IMR-90 (cell line): Measurements from ENCODE around the gene PPP1R13B. TPM values are rescaled to one million over a fixed set of nuclear protein-coding genes. Genes with fewer than 3 reads are reported as not detected.
A peak's percentile ranks its signal among the peaks of the same experiment; 100 is the strongest.

Experiments used
- ATAC-seq: fragments of 200-7000 bp; cut with Tn5 transposase; 2 replicates; pipeline ENCODE4 v1.9.1; 2020; ENCODE audit warnings: low read depth, mild to moderate bottlenecking, moderate library complexity
- BruUV-seq: library from RNA; stranded (reverse); fragments of 400-500 nt; replicated peaks from 2 replicates; lab custom pipeline; 2021; lab: Mats Ljungman, UMichigan
- CTCF ChIA-PET: fragments of 300-600 bp; formaldehyde crosslinking; extraction: SDS; loops from one replicate; lab custom pipeline; 2021; ENCODE audit warnings: antibody characterized with exemption; lab: Yijun Ruan, JAX
- POLR2A ChIA-PET: fragments of 300-600 bp; sonication (Branson Sonifier 250); formaldehyde crosslinking; loops from one replicate; lab custom pipeline; 2022; ENCODE audit warnings: antibody characterized with exemption; ENCODE audit not compliant: unreplicated experiment; lab: Charles Lee
- DNase-seq: peaks from one replicate; pipeline ENCODE4 v3.0.0; 2013
- H2AFZ ChIP-seq: replicated peaks from 2 replicates; pipeline ENCODE3; 2013; ENCODE audit warnings: low read length, mild to moderate bottlenecking; ENCODE audit not compliant: poor library complexity
- H2AK5ac ChIP-seq: 2 replicates; pipeline ENCODE4 v1.6.1; 2013; ENCODE audit warnings: low read depth, low read length, inconsistent platforms
- H2AK9ac ChIP-seq: replicated peaks from 2 replicates; pipeline ENCODE3; 2013; ENCODE audit warnings: mild to moderate bottlenecking, low read depth, low read length, moderate library complexity; ENCODE audit not compliant: poor library complexity
- H2BK120ac ChIP-seq: 2 replicates; pipeline ENCODE4 v1.6.1; 2013; ENCODE audit warnings: low read depth, low read length, inconsistent platforms
- H2BK15ac ChIP-seq: 3 replicates; pipeline ENCODE4 v1.6.1; 2013; ENCODE audit warnings: low read depth, low read length, inconsistent platforms
- H2BK20ac ChIP-seq: 2 replicates; pipeline ENCODE4 v1.6.1; 2013; ENCODE audit warnings: low read depth, mild to moderate bottlenecking, inconsistent platforms, low read length, moderate library complexity
- H2BK5ac ChIP-seq: 2 replicates; pipeline ENCODE4 v1.6.1; 2013; ENCODE audit warnings: mild to moderate bottlenecking, low read depth, low read length, inconsistent platforms; ENCODE audit not compliant: poor library complexity, severe bottlenecking
- H3K14ac ChIP-seq: replicated peaks from 2 replicates; pipeline ENCODE4 v1.6.1; 2013; ENCODE audit warnings: low read depth, low read length, inconsistent platforms
- H3K18ac ChIP-seq: 2 replicates; pipeline ENCODE4 v1.6.1; 2013; ENCODE audit warnings: low read depth, low read length, control low read depth
- H3K23ac ChIP-seq: 2 replicates; pipeline ENCODE4 v1.6.1; 2013; ENCODE audit warnings: low read depth, low read length, inconsistent platforms
- H3K27ac ChIP-seq: 2 replicates; pipeline ENCODE4 v1.5.1; 2013; ENCODE audit warnings: mild to moderate bottlenecking, control low read depth, low read length; ENCODE audit not compliant: insufficient read depth
- H3K27me3 ChIP-seq: 2 replicates; pipeline ENCODE4 v1.6.1; 2013; ENCODE audit warnings: low read length; ENCODE audit not compliant: control insufficient read depth, insufficient read depth
- H3K36me3 ChIP-seq: 2 replicates; pipeline ENCODE4 v1.6.1; 2013; ENCODE audit warnings: low read length, mixed read lengths; ENCODE audit not compliant: control insufficient read depth, insufficient read depth
- H3K4ac ChIP-seq: 2 replicates; pipeline ENCODE4 v1.6.1; 2013; ENCODE audit warnings: low read depth, low read length, inconsistent platforms
- H3K4me1 ChIP-seq: 2 replicates; pipeline ENCODE4 v1.6.1; 2013; ENCODE audit warnings: low read length, mixed read lengths; ENCODE audit not compliant: control insufficient read depth, insufficient read depth
- H3K4me2 ChIP-seq: 2 replicates; pipeline ENCODE4 v1.6.1; 2013; ENCODE audit warnings: low read depth, mild to moderate bottlenecking, control low read depth, low read length, moderate library complexity
- H3K4me3 ChIP-seq: 2 replicates; pipeline ENCODE4 v1.5.1; 2013; ENCODE audit warnings: low read depth, mild to moderate bottlenecking, control low read depth, low read length, moderate library complexity; ENCODE audit not compliant: insufficient read depth
- H3K56ac ChIP-seq: 2 replicates; pipeline ENCODE4 v1.6.1; 2013; ENCODE audit warnings: low read length, inconsistent platforms; ENCODE audit not compliant: insufficient read depth; ENCODE audit errors: extremely low read depth
- H3K79me1 ChIP-seq, 2 experiments: 2 replicates each; pipeline ENCODE4 v1.6.1; 2013; ENCODE audit warnings: low read length in 2 of 2, inconsistent platforms in 1 of 2, low read depth in 1 of 2
- H3K9ac ChIP-seq: 2 replicates; pipeline ENCODE4 v1.6.1; 2013; ENCODE audit warnings: low read depth, low read length, control low read depth
- H3K9me1 ChIP-seq: 2 replicates; pipeline ENCODE4 v1.6.1; 2013; ENCODE audit warnings: low read length, inconsistent platforms; ENCODE audit not compliant: insufficient read depth
- H3K9me3 ChIP-seq: 2 replicates; pipeline ENCODE4 v1.6.1; 2013; ENCODE audit warnings: low read length; ENCODE audit not compliant: control insufficient read depth, insufficient read depth
- H4K20me1 ChIP-seq: 2 replicates; pipeline ENCODE4 v1.6.1; 2013; ENCODE audit warnings: low read length, inconsistent platforms; ENCODE audit not compliant: insufficient read depth
- H4K5ac ChIP-seq: 2 replicates; pipeline ENCODE4 v1.6.1; 2013; ENCODE audit warnings: mild to moderate bottlenecking, low read depth, low read length, control low read depth
- H4K8ac ChIP-seq, 2 experiments: 2 replicates each; pipeline ENCODE4 v1.6.1; 2013; ENCODE audit warnings: low read depth in 2 of 2, low read length in 2 of 2, control low read depth in 1 of 2, inconsistent platforms in 1 of 2
- H4K91ac ChIP-seq: 2 replicates; pipeline ENCODE4 v1.6.1; 2013; ENCODE audit warnings: low read depth, low read length, inconsistent platforms; ENCODE audit not compliant: insufficient read depth
- BHLHE40 ChIP-seq: fragments of 150-350 bp; IDR thresholded peaks from 2 replicates; pipeline ENCODE4 v1.6.1; 2016; ENCODE audit warnings: mild to moderate bottlenecking, low read depth, low read length
- CEBPB ChIP-seq: IDR thresholded peaks from 2 replicates; pipeline ENCODE4 v1.6.1; 2012; ENCODE audit warnings: low read depth, low read length, improper control_type of control experiment
- CHD1 ChIP-seq: IDR thresholded peaks from 2 replicates; pipeline ENCODE4 v1.6.1; 2012; ENCODE audit warnings: low read depth, low read length, improper control_type of control experiment
- CTCF ChIP-seq: conservative IDR thresholded peaks from 2 replicates; pipeline ENCODE4 v1.5.1; 2012; ENCODE audit warnings: mild to moderate bottlenecking, low read depth, low read length, improper control_type of control experiment
- ELK1 ChIP-seq: fragments of 150-350 bp; IDR thresholded peaks from 2 replicates; pipeline ENCODE4 v1.6.1; 2016; ENCODE audit warnings: low read depth, mild to moderate bottlenecking, low read length, moderate library complexity, borderline replicate concordance
- FOS ChIP-seq: fragments of 150-350 bp; IDR thresholded peaks from 2 replicates; pipeline ENCODE4 v1.6.1; 2016; ENCODE audit warnings: low read depth, low read length
- MAFK ChIP-seq: IDR thresholded peaks from 2 replicates; pipeline ENCODE4 v1.6.1; 2012; ENCODE audit warnings: low read depth, low read length, improper control_type of control experiment
- MXI1 ChIP-seq: IDR thresholded peaks from 2 replicates; pipeline ENCODE4 v1.6.1; 2012; ENCODE audit warnings: low read depth, mild to moderate bottlenecking, low read length, moderate library complexity, borderline replicate concordance
- NFE2L2 ChIP-seq: fragments of 150-350 bp; IDR thresholded peaks from 2 replicates; pipeline ENCODE4 v1.6.1; 2016; ENCODE audit warnings: low read depth, mild to moderate bottlenecking, low read length
- RAD21 ChIP-seq: IDR thresholded peaks from 2 replicates; pipeline ENCODE4 v1.6.1; 2012; ENCODE audit warnings: low read length, improper control_type of control experiment
- RCOR1 ChIP-seq: IDR thresholded peaks from 2 replicates; pipeline ENCODE4 v1.6.1; 2012; ENCODE audit warnings: mild to moderate bottlenecking, low read length, improper control_type of control experiment; ENCODE audit not compliant: insufficient replicate concordance
- RFX5 ChIP-seq: IDR thresholded peaks from 2 replicates; pipeline ENCODE4 v1.8.0; 2012; ENCODE audit warnings: low read depth, mild to moderate bottlenecking, low read length, moderate library complexity
- SMC3 ChIP-seq: fragments of 150-350 bp; IDR thresholded peaks from 2 replicates; pipeline ENCODE4 v1.6.1; 2016; ENCODE audit warnings: low read depth, mild to moderate bottlenecking, antibody characterized with exemption, low read length, moderate library complexity
- USF2 ChIP-seq: fragments of 150-350 bp; IDR thresholded peaks from 2 replicates; pipeline ENCODE4 v1.6.1; 2017; ENCODE audit warnings: mild to moderate bottlenecking, antibody characterized with exemption, low read length, low read depth
- WGBS, 2 experiments: methylation state at CpG; one replicate each; pipeline versions ENCODE4 v1.1.5 to v1.1.7; 2013; ENCODE audit warnings: missing lambda C conversion rate in 2 of 2; ENCODE audit not compliant: insufficient read length in 1 of 2; ENCODE audit errors: extremely low coverage in 2 of 2; 5-methylcytosine and 5-hydroxymethylcytosine counted together
- dilution Hi-C: fragments of 300-500 bp; cut with HindIII; formaldehyde crosslinking; loops from one replicate; pipeline ENCODE4 v1.14.3; 2018; ENCODE audit warnings: low sequenced_read_pairs; ENCODE audit not compliant: unreplicated experiment
- in situ Hi-C: fragments of 300-500 bp; cut with MboI; formaldehyde crosslinking; loops from 3 replicates; pipeline ENCODE4 v1.14.3; 2019; ENCODE audit warnings: low sequenced_read_pairs, inconsistent platforms, mixed read lengths
- intact Hi-C: fragments of 100-400 bp; cut with micrococcal nuclease; formaldehyde crosslinking; loops from 2 replicates; pipeline ENCODE4 v1.10.0; 2022
- polyA plus RNA-seq, 3 experiments: library from polyadenylated mRNA; depleted of rRNA; stranded (reverse); fragments of >200 nt; gene quantifications; 2 replicates each; pipeline ENCODE4 v1.2.3, GENCODE V29; 2012; ENCODE audit warnings: low replicate concordance in 1 of 3
- total RNA-seq: library from RNA; depleted of rRNA; stranded (reverse); fragments of >200 nt; gene quantifications from 2 replicates; pipeline ENCODE4 v1.2.3, GENCODE V29; 2012

PPP1R13B gene
- total and polyA plus RNA-seq, 2 of the 4 experiments (the other 2 are of a cell fraction): 1.6 to 2.8 TPM

GRCh38 chr14:103819503-103820307 is 27.7 kb downstream of the PPP1R13B start:
- Histone ChIP-seq H2BK20ac (no peak overlapping the region), H2AFZ (peak overlapping the region; percentile 63), H3K9ac (no peak overlapping the region), H4K91ac (no peak overlapping the region), H3K27ac (no peak overlapping the region), H3K27me3 (no peaks in the 10 kb centered on the region; the same call in 1 of the 2 replicates), H3K79me1 (no peaks in the 10 kb centered on the region), H3K4me3 (no peak overlapping the region), H3K14ac (no peak overlapping the region), H2BK120ac (no peak overlapping the region), H2BK15ac (no peak overlapping the region), H3K9me3 (no peaks in the 10 kb centered on the region), H2AK5ac (no peak overlapping the region; the same call in 1 of the 2 replicates), H4K8ac (no peak overlapping the region), H3K4ac (no peak overlapping the region), H4K20me1 (no peaks in the 10 kb centered on the region), H2AK9ac (peak overlapping the region; percentile 28), H3K36me3 (no peaks in the 10 kb centered on the region), H3K4me1 (no peaks in the 10 kb centered on the region), H4K5ac (no peak overlapping the region; the same call in 1 of the 2 replicates), H3K4me2 (peak overlapping the region; percentile 80), H3K23ac (no peak overlapping the region), H3K18ac (no peak overlapping the region), H3K9me1 (no peaks in the 10 kb centered on the region), H3K56ac (no peak overlapping the region), H2BK5ac (no peak overlapping the region)
- no TSS peak for BruUV-seq
- POLR2A ChIA-PET: no interaction called here
- CTCF ChIA-PET: interaction anchor here (0.5 to 0.7 kb wide), 3 partner anchors 25 to 247 kb away, joined by 3 to 6 read pairs (median 3); no protein-coding TSS in a partner anchor
- dilution Hi-C loops (no loop called here), intact Hi-C loops (no loop called here), in situ Hi-C loops (no loop called here)
- no peak for DNase-seq
- 6% methylated on average over 3 of the region's 7 CpGs; no CpG with 5 or more reads in 1 of the 2 experiments for WGBS, 2 experiments
- ATAC-seq: peak; percentile 29; the same call in 1 of the 2 replicates
- TF ChIP-seq BHLHE40: no peak
- no peak for TF ChIP-seq RCOR1
- no peak for TF ChIP-seq NFE2L2
- no peak for TF ChIP-seq CHD1
- no peak for TF ChIP-seq MXI1
- TF ChIP-seq CEBPB: no peak
- no peak for TF ChIP-seq CTCF
- no peak for TF ChIP-seq FOS
- TF ChIP-seq ELK1: no peak
- TF ChIP-seq RAD21: no peak
- TF ChIP-seq RFX5: no peak
- no peak for TF ChIP-seq SMC3
- TF ChIP-seq USF2: no peak
- no peak for TF ChIP-seq MAFK
